Thyroid gland (tissue), 4 donors: Measurements from ENCODE around the gene CHD6.

Experiments used
- CTCF ChIP-seq, 6 experiments: fragments of 200-600 bp in 3 of 6; fragments of 450-650 bp in 3 of 6; sonication (generic) in 3 of 6; IDR thresholded peaks; one replicate each; pipeline ENCODE4 v1.5.1; 2016 to 2019; ENCODE audit warnings: antibody characterized with exemption in 6 of 6, mild to moderate bottlenecking in 2 of 6, inconsistent platforms in 1 of 6, moderate library complexity in 1 of 6
- POLR2A ChIP-seq, 2 donors: fragments of 450-650 bp; IDR thresholded peaks; one replicate each; pipeline ENCODE4 v1.6.1; 2017; ENCODE audit warnings: antibody characterized with exemption in 2 of 2, mild to moderate bottlenecking in 2 of 2, moderate library complexity in 1 of 2

- TF ChIP-seq CTCF (IDR thresholded peaks at IDR 0.05), result no peak
- no peak for TF ChIP-seq POLR2A (IDR thresholded peaks at IDR 0.05)
These were observed 142.2 kb downstream of the CHD6 start for GRCh38 chr20:41476013-41476441.
